Esophagus (tissue), 2 donors: ENCODE measurements around the gene ASCC3. TPM values are rescaled to one million over a fixed set of nuclear protein-coding genes. Genes with fewer than 3 reads are reported as not detected.

Experiments used
- H3K27ac ChIP-seq, 2 donors: one replicate each; pipeline ENCODE4 v1.5.1; 2013; ENCODE audit warnings: low read depth in 2 of 2, mild to moderate bottlenecking in 2 of 2, inconsistent platforms in 1 of 2, low read length in 1 of 2, moderate library complexity in 1 of 2
- H3K27me3 ChIP-seq, 2 donors: one replicate each; pipeline ENCODE4 v1.6.1; 2013; ENCODE audit warnings: low read length in 2 of 2, control low read depth in 1 of 2, mild to moderate bottlenecking in 1 of 2; ENCODE audit not compliant: insufficient read depth in 2 of 2, control insufficient read depth in 1 of 2
- H3K36me3 ChIP-seq, 2 donors: one replicate each; pipeline ENCODE4 v1.6.1; 2013; ENCODE audit warnings: low read length in 1 of 2; ENCODE audit not compliant: control insufficient read depth in 2 of 2, insufficient read depth in 2 of 2
- H3K4me1 ChIP-seq, 2 donors: one replicate each; pipeline ENCODE4 v1.6.1; 2013; ENCODE audit warnings: low read length in 1 of 2; ENCODE audit not compliant: control insufficient read depth in 2 of 2, insufficient read depth in 2 of 2
- H3K4me3 ChIP-seq, 2 donors: one replicate each; pipeline ENCODE4 v1.5.1; 2013; ENCODE audit warnings: low read length in 2 of 2, mild to moderate bottlenecking in 2 of 2, low read depth in 1 of 2, moderate library complexity in 1 of 2
- H3K9me3 ChIP-seq, 2 donors: one replicate each; pipeline ENCODE4 v1.6.1; 2013; ENCODE audit warnings: mild to moderate bottlenecking in 2 of 2, low read depth in 1 of 2, low read length in 1 of 2, moderate library complexity in 1 of 2; ENCODE audit not compliant: control insufficient read depth in 2 of 2, insufficient read depth in 1 of 2
- WGBS, 2 donors: extraction: QIAGEN DNeasy Blood & Tissue Kit; methylation state at CpG; one replicate each; pipeline ENCODE4 v1.1.7; 2013; 5-methylcytosine and 5-hydroxymethylcytosine counted together
- polyA plus RNA-seq, 2 donors: library from polyadenylated mRNA; stranded (reverse); fragments of 200-250 nt; gene quantifications; one replicate each; pipeline ENCODE4 v1.2.3, GENCODE V29; 2013
- donor health status: healthy with polysubstance abuse.
- donor health status: Bipolar disorder and iron deficiency.

Gene ASCC3
- polyA plus RNA-seq, 2 donors, result 7.4 to 15.0 TPM

DNA sequence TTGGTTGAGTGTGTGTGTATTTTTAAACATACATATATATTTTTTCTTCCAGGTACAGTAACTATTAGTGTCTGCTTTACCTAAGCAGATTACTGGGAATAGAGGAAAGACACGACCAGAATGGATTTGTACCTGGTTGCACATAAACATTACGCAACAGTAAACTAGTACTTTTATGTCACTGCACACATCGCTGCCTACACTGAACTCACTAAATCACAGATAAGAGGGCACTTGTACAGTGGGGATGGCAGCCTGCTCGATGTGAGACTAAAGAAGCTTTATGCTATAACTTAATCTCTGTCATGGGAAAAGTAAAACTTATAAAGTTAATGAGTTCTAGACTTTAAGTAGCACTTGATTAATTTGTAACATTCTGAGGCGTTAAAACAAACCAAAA, 326.9 kb downstream of the ASCC3 start:
- WGBS, 2 donors, result 57 to 74% methylated on average over 5 of the region's 5 CpGs
- Histone ChIP-seq H3K27ac (no peak overlapping the region), H3K36me3 (no peaks in the 10 kb centered on the region), H3K4me3 (no peak overlapping the region), H3K9me3 (no peaks in the 10 kb centered on the region), H3K4me1 (no peaks in the 10 kb centered on the region), H3K27me3 (no peaks in the 10 kb centered on the region)

- H3K4me3 ChIP-seq, result no peak overlapping the region
- 67 to 68% methylated on average over 1 of the region's 1 CpG for whole genome bisulfite sequencing, 2 donors
- H3K4me1 ChIP-seq, result no peaks in the 10 kb centered on the region
- no peaks in the 10 kb centered on the region for H3K36me3 ChIP-seq
- H3K27me3 ChIP-seq, result no peaks in the 10 kb centered on the region
- no peak overlapping the region for H3K27ac ChIP-seq
- H3K9me3 ChIP-seq, result no peaks in the 10 kb centered on the region
These were observed 327.9 kb downstream of the ASCC3 start for GRCh38 chr6:100553243-100553642.

GRCh38 chr6:100549406-100550167, 331.5 kb downstream of the ASCC3 start:
- 75 to 82% methylated on average over 2 of the region's 2 CpGs for WGBS, 2 donors
- Histone ChIP-seq H3K4me3 (no peak overlapping the region), H3K27me3 (no peaks in the 10 kb centered on the region), H3K9me3 (no peaks in the 10 kb centered on the region), H3K27ac (no peak overlapping the region), H3K36me3 (no peaks in the 10 kb centered on the region), H3K4me1 (no peaks in the 10 kb centered on the region)

DNA sequence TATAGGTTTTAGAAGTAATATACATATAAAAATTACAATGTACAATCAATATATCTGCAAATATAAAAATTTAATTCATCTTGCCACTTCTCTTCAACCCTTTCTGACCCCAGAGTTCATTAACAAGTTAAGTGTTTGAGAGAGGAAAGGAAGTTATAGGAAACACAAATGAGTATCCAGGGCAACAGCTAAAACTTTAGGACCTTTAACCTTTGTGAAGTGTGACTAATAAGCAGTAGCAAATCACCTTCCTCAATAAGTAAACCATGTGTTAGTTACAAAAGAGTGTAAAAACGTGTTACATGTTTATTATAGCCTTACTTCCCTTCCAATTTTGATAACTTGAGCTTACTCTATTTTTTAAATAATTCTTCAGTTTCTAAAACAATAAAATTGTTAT, 343.0 kb downstream of the ASCC3 start:
- WGBS, 2 donors, result 32 to 33% methylated on average over 1 of the region's 1 CpG
- no peaks in the 10 kb centered on the region for H3K27me3 ChIP-seq
- no peaks in the 10 kb centered on the region for H3K9me3 ChIP-seq

DNA sequence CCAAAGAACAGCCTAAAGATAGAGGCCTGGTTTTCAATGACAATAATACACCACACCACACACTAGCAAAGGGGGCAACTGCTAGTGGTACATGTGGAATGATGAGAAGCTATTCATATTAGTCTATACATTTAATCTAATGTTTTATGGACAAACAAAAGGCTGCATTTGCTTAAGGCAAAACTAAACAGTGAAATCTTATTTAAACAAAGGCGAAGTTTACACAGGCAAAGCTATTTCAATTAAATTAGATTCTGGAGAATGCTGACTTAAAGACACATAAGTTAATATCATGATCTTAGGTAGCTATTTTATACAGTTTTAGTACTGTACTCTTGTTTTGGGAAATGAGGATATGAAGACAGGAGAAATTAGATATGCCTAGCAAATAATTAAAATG, 362.5 kb downstream of the ASCC3 start:
- H3K4me3 ChIP-seq, result no peak overlapping the region
- H3K36me3 ChIP-seq, result peaks cover 3% of the 10 kb centered on the region in 2 donors
- H3K9me3 ChIP-seq, result no peaks in the 10 kb centered on the region
- WGBS, 2 donors, result 80 to 91% methylated on average over 1 of the region's 1 CpG
- H3K4me1 ChIP-seq, result no peaks in the 10 kb centered on the region
- H3K27ac ChIP-seq, result no peak overlapping the region
- no peaks in the 10 kb centered on the region for H3K27me3 ChIP-seq

More for the DNA sequence above, 343.0 kb downstream of the ASCC3 start:
- no peaks in the 10 kb centered on the region for H3K4me1 ChIP-seq
- H3K36me3 ChIP-seq, result no peaks in the 10 kb centered on the region
- H3K27ac ChIP-seq, result no peak overlapping the region
- H3K4me3 ChIP-seq, result no peak overlapping the region

- H3K27me3 ChIP-seq, result no peaks in the 10 kb centered on the region
- H3K4me1 ChIP-seq, result no peaks in the 10 kb centered on the region
- peaks cover 3% of the 10 kb centered on the region in 2 donors for H3K36me3 ChIP-seq
- no peak overlapping the region for H3K27ac ChIP-seq
- H3K4me3 ChIP-seq, result no peak overlapping the region
- 95 to 100% methylated on average over 1 of the region's 1 CpG for WGBS, 2 donors
- H3K9me3 ChIP-seq, result no peaks in the 10 kb centered on the region
These were observed 363.5 kb downstream of the ASCC3 start for GRCh38 chr6:100517633-100518032.

DNA sequence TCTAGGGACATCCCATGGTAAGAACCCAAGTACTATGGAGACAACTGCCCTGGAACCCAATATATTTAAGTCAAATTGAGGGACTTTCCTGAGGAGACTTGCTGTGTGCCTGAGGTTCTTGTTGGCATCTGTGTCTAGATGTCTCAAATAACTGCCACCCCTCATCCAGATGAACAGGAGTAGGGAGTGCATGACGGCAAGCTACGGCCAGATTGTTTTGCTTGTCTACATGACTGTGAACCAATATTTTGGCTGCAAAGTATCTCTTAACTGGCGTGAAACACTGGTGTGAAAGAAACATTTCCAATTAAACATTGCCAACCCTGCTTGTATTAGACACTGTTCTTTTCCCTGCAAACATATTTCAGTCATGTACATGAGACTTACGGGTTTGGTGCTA, 364.0 kb downstream of the ASCC3 start:
- Histone ChIP-seq H3K4me3 (no peak overlapping the region), H3K4me1 (no peaks in the 10 kb centered on the region), H3K27ac (no peak overlapping the region), H3K36me3 (peaks cover 3 to 6% of the 10 kb centered on the region in 2 donors), H3K27me3 (no peaks in the 10 kb centered on the region), H3K9me3 (no peaks in the 10 kb centered on the region)
- 93 to 96% methylated on average over 4 of the region's 4 CpGs for WGBS, 2 donors

DNA sequence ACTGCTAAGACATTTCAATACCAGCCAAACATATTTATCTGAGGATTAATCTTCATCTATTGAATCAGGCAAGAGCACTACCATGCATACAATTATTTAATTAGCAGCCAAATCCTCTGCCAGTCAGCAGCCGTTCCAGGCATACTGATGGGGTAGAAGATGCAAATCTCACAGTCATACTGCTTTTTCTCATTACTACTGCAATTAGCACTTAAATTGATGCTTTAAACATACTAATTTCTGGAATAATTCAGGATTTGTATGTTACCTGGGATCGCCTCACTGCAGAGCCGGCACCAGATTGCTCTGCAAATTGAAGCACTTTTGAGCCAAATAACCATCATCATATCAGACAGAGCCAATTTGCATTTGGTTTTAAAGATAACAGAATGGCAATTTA, 366.5 kb downstream of the ASCC3 start:
- Histone ChIP-seq H3K27ac (no peak overlapping the region), H3K9me3 (no peaks in the 10 kb centered on the region), H3K4me1 (no peaks in the 10 kb centered on the region), H3K27me3 (no peaks in the 10 kb centered on the region), H3K4me3 (no peak overlapping the region), H3K36me3 (peaks cover 5 to 6% of the 10 kb centered on the region in 2 donors)
- 97 to 100% methylated on average over 3 of the region's 3 CpGs for WGBS, 2 donors

DNA sequence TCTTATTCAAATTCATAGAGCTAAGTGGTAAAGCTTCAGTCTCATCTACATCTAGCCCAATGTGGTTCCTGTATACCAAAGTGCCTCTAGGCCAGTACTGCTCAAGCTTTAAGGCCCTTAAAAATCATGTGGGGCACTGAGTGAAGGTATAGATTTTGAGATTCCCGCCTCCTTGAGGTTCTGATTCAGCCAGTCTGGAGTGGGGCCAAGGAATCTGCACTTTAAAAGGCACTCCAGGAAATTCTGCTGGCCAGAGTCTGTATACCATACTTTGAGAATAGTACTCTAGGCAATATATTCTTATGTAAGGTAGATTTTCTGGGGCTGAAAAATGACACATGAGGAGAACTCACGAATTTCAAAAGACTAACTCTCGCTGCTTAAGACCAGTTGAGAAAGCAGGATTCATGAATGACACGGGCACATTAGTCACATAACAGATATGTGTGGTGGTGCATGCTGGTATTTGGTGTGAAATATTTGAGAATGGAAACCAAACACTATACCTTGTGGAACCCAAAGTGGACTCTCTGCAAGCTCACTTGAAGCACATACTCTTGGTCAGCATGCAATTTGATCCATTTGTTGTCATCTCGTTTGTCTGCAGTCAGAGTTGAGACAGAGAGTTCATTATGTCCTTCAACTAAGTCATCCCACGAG, 368.8 kb downstream of the ASCC3 start:
- Histone ChIP-seq H3K27me3 (no peaks in the 10 kb centered on the region), H3K27ac (no peak overlapping the region), H3K4me3 (no peak overlapping the region), H3K9me3 (no peaks in the 10 kb centered on the region), H3K4me1 (no peaks in the 10 kb centered on the region), H3K36me3 (peaks cover 4 to 6% of the 10 kb centered on the region in 2 donors)
- WGBS, 2 donors, result 82 to 83% methylated on average over 6 of the region's 6 CpGs

DNA sequence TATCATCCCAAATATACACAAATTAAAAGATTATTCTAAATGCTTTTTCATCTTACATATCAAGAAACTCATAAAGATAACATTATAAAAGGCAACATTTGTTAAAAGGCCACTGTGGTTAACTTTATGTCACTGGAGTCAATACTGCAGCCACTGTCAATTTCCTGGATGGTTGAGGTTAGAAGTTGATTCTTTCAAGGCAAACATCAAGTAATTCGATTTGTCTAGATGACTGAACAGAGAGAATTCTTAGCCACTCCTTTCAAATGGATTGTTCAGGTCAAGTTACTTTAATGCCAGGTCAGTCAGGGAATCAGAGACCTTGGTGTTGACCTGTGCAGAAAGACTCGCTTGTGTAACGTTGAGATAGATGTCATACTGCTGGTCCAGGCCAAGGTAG, 372.0 kb downstream of the ASCC3 start:
- no peak overlapping the region for H3K27ac ChIP-seq
- peaks cover 2 to 3% of the 10 kb centered on the region in 2 donors for H3K36me3 ChIP-seq
- no peaks in the 10 kb centered on the region for H3K4me1 ChIP-seq
- H3K27me3 ChIP-seq, result no peaks in the 10 kb centered on the region
- H3K4me3 ChIP-seq, result no peak overlapping the region
- 91 to 95% methylated on average over 3 of the region's 3 CpGs for WGBS, 2 donors
- H3K9me3 ChIP-seq, result no peaks in the 10 kb centered on the region
